Inflammatory macrophage (primary cell): Measurements from ENCODE around the gene KLK2.

Experiments
- DNase-seq, 2 donors: peaks; one replicate each; pipeline ENCODE4 v3.0.0-alpha.2; 2020 to 2022

Gene KLK2

DNA sequence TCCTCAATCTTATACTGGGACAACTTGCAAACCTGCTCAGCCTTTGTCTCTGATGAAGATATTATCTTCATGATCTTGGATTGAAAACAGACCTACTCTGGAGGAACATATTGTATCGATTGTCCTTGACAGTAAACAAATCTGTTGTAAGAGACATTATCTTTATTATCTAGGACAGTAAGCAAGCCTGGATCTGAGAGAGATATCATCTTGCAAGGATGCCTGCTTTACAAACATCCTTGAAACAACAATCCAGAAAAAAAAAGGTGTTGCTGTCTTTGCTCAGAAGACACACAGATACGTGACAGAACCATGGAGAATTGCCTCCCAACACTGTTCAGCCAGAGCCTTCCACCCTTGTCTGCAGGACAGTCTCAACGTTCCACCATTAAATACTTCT lies 22.5 kb upstream of the KLK2 start:
- no peak for DNase-seq

DNA sequence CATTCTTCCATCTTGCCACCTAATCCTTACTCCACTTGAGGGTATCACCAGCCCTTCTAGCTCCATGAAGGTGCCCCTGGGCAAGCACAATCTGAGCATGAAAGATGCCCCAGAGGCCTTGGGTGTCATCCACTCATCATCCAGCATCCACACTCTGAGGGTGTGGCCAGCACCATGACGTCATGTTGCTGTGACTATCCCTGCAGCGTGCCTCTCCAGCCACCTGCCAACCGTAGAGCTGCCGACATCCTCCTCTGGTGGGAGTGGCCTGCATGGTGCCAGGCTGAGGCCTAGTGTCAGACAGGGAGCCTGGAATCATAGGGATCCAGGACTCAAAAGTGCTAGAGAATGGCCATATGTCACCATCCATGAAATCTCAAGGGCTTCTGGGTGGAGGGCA lies 21.6 kb upstream of the KLK2 start:
- DNase-seq, result no peak

DNA sequence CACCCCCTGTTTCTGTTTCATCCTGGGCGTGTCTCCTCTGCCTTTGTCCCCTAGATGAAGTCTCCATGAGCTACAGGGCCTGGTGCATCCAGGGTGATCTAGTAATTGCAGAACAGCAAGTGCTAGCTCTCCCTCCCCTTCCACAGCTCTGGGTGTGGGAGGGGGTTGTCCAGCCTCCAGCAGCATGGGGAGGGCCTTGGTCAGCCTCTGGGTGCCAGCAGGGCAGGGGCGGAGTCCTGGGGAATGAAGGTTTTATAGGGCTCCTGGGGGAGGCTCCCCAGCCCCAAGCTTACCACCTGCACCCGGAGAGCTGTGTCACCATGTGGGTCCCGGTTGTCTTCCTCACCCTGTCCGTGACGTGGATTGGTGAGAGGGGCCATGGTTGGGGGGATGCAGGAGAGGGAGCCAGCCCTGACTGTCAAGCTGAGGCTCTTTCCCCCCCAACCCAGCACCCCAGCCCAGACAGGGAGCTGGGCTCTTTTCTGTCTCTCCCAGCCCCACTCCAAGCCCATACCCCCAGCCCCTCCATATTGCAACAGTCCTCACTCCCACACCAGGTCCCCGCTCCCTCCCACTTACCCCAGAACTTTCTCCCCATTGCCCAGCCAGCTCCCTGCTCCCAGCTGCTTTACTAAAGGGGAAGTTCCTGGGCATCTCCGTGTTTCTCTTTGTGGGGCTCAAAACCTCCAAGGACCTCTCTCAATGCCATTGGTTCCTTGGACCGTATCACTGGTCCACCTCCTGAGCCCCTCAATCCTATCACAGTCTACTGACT lies 18.4 kb upstream of the KLK2 start, which contains the start of gene KLK3:
KLK3 (plus strand) TSS at position 280 of the 775 bp plus-strand sequence; CDS start at position 321, 41 bp downstream.
- no peak for DNase-seq

DNA sequence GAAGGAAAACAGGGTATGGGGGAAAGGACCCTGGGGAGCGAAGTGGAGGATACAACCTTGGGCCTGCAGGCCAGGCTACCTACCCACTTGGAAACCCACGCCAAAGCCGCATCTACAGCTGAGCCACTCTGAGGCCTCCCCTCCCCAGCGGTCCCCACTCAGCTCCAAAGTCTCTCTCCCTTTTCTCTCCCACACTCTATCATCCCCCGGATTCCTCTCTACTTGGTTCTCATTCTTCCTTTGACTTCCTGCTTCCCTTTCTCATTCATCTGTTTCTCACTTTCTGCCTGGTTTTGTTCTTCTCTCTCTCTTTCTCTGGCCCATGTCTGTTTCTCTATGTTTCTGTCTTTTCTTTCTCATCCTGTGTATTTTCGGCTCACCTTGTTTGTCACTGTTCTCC lies 15.9 kb upstream of the KLK2 start:
- DNase-seq, result no peak

DNA sequence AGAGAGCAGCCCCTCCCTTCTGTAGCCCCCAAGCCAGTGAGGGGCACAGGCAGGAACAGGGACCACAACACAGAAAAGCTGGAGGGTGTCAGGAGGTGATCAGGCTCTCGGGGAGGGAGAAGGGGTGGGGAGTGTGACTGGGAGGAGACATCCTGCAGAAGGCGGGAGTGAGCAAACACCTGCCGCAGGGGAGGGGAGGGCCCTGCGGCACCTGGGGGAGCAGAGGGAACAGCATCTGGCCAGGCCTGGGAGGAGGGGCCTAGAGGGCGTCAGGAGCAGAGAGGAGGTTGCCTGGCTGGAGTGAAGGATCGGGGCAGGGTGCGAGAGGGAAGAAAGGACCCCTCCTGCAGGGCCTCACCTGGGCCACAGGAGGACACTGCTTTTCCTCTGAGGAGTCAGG lies 14.4 kb upstream of the KLK2 start:
- DNase-seq, result no peak

DNA sequence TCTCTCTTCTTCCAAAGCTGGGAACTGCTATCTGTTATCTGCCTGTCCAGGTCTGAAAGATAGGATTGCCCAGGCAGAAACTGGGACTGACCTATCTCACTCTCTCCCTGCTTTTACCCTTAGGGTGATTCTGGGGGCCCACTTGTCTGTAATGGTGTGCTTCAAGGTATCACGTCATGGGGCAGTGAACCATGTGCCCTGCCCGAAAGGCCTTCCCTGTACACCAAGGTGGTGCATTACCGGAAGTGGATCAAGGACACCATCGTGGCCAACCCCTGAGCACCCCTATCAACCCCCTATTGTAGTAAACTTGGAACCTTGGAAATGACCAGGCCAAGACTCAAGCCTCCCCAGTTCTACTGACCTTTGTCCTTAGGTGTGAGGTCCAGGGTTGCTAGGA lies 13.4 kb upstream of the KLK2 start:
- DNase-seq, result no peak

DNA sequence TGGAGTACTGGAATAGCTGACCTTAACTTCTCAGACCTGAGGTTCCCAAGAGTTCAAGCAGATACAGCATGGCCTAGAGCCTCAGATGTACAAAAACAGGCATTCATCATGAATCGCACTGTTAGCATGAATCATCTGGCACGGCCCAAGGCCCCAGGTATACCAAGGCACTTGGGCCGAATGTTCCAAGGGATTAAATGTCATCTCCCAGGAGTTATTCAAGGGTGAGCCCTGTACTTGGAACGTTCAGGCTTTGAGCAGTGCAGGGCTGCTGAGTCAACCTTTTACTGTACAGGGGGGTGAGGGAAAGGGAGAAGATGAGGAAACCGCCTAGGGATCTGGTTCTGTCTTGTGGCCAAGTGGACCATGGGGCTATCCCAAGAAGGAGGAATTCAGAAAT lies 12.2 kb upstream of the KLK2 start:
- no peak for DNase-seq

DNA sequence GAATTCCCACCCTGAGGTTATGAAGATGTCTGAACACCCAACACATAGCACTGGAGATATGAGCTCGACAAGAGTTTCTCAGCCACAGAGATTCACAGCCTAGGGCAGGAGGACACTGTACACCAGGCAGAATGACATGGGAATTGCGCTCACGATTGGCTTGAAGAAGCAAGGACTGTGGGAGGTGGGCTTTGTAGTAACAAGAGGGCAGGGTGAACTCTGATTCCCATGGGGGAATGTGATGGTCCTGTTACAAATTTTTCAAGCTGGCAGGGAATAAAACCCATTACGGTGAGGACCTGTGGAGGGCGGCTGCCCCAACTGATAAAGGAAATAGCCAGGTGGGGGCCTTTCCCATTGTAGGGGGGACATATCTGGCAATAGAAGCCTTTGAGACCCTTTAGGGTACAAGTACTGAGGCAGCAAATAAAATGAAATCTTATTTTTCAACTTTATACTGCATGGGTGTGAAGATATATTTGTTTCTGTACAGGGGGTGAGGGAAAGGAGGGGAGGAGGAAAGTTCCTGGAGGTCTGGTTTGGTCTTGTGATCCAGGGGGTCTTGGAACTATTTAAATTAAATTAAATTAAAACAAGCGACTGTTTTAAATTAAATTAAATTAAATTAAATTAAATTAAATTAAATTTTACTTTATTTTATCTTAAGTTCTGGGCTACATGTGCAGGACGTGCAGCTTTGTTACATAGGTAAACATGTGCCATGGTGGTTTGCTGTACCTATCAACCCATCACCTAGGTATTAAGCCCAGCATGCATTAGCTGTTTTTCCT lies 11.5 kb upstream of the KLK2 start:
- DNase-seq, result no peak

DNA sequence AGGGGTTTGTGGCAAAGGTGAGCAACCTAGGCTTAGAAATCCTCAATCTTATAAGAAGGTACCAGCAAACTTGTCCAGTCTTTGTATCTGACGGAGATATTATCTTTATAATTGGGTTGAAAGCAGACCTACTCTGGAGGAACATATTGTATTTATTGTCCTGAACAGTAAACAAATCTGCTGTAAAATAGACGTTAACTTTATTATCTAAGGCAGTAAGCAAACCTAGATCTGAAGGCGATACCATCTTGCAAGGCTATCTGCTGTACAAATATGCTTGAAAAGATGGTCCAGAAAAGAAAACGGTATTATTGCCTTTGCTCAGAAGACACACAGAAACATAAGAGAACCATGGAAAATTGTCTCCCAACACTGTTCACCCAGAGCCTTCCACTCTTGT lies 3.8 kb upstream of the KLK2 start:
- DNase-seq, result no peak

DNA sequence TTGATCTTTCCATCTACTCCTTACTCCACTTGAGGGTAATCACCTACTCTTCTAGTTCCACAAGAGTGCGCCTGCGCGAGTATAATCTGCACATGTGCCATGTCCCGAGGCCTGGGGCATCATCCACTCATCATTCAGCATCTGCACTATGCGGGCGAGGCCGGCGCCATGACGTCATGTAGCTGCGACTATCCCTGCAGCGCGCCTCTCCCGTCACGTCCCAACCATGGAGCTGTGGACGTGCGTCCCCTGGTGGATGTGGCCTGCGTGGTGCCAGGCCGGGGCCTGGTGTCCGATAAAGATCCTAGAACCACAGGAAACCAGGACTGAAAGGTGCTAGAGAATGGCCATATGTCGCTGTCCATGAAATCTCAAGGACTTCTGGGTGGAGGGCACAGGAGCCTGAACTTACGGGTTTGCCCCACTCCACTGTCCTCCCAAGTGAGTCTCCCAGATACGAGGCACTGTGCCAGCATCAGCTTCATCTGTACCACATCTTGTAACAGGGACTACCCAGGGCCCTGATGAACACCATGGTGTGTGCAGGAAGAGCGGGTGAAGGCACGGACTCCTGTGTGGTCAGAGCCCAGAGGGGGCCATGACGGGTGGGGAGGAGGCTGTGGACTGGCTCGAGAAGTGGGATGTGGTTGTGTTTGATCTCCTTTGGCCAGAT lies 2.7 kb upstream of the KLK2 start:
- no peak for DNase-seq

DNA sequence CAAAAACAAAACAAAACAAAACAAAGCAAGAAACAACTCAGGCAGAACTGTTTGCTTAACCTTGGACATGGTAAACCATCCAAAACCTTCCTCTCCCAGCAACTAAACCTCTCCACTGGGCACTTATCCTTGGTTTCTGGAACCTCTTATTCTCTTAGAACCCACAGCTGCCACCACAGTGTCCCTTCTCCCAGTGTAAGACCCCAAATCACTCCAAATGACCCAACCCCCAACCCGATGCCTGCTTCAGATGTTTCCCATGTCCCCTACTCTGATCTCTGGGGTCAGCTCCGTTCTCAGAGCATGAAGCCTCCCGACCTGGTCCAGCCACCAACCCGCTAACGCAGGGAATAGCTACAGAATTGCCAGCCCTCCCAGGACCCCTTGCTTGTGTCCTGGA lies 972 bp downstream of the KLK2 start:
- no peak for DNase-seq

DNA sequence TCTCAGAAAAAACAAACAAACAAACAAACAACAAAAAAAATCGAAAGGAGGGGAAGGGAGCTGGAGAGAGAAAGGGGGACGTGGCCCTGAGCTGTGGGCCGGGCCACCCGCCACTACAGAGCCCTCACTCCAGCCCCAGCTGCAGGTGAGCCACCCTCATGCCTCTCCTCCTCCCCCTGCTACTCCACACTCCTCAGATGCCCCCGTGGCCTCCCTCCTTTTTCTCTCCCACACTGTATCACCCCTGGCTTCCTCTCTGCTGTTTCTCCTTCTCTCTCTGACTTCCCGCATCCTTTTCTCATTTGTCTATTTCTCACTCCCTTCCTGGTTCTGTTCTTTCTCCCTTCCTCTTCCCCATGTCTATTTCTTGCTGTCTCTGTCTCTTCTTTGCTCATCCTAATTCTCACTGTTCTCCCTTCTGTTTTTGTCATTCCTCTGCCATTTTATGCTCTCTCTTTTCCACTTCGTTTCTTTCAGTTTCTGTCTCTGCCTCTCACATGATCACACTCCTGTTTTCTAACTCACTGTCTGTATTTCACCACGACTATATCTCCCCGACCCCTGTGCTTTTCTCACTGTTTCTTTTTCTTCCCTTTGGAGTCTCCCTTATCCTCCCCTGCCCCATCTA lies 2.7 kb downstream of the KLK2 start:
- no peak for DNase-seq

DNA sequence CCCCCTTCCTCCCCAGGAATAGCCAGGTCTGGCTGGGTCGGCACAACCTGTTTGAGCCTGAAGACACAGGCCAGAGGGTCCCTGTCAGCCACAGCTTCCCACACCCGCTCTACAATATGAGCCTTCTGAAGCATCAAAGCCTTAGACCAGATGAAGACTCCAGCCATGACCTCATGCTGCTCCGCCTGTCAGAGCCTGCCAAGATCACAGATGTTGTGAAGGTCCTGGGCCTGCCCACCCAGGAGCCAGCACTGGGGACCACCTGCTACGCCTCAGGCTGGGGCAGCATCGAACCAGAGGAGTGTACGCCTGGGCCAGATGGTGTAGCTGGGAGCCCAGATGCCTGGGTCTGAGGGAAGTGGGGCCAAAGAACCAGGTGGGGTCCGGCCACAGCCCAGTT lies 3.2 kb downstream of the KLK2 start:
- DNase-seq, result no peak

DNA sequence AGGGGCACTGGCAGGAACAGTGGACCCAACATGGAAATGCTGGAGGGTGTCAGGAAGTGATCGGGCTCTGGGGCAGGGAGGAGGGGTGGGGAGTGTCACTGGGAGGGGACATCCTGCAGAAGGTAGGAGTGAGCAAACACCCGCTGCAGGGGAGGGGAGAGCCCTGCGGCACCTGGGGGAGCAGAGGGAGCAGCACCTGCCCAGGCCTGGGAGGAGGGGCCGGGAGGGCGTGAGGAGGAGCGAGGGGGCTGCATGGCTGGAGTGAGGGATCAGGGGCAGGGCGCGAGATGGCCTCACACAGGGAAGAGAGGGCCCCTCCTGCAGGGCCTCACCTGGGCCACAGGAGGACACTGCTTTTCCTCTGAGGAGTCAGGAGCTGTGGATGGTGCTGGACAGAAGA lies 4.1 kb downstream of the KLK2 start:
- no peak for DNase-seq

DNA sequence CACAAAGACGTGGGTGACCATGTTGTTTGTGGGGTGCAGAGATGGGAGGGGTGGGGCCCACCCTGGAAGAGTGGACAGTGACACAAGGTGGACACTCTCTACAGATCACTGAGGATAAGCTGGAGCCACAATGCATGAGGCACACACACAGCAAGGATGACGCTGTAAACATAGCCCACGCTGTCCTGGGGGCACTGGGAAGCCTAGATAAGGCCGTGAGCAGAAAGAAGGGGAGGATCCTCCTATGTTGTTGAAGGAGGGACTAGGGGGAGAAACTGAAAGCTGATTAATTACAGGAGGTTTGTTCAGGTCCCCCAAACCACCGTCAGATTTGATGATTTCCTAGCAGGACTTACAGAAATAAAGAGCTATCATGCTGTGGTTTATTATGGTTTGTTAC lies 5.6 kb downstream of the KLK2 start:
- DNase-seq, result no peak

DNA sequence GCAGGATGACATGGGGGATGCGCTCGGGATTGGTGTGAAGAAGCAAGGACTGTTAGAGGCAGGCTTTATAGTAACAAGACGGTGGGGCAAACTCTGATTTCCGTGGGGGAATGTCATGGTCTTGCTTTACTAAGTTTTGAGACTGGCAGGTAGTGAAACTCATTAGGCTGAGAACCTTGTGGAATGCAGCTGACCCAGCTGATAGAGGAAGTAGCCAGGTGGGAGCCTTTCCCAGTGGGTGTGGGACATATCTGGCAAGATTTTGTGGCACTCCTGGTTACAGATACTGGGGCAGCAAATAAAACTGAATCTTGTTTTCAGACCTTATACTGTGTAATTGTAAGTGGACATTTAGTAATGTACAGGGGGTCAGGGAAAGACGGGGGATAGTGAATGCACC lies 7.0 kb downstream of the KLK2 start:
- no peak for DNase-seq

DNA sequence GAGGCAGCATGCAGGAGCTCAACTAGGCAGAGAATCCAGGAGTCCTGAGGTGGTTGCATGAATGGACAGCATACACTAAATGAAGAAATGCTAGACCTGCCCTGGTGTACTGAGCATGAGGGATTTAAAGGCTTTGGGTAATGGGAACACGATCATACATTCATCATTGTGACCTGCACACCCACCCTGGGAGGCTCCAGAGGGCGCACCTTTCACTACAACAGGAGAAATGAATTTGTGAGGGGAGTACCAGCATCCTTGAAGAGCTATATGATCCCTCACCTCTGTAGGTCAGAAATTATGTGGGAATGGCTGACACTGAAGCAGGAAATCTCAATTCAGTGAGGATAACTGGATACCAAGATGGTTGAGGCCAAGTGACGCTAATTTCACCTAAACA lies 8.9 kb downstream of the KLK2 start:
- DNase-seq, result no peak

DNA sequence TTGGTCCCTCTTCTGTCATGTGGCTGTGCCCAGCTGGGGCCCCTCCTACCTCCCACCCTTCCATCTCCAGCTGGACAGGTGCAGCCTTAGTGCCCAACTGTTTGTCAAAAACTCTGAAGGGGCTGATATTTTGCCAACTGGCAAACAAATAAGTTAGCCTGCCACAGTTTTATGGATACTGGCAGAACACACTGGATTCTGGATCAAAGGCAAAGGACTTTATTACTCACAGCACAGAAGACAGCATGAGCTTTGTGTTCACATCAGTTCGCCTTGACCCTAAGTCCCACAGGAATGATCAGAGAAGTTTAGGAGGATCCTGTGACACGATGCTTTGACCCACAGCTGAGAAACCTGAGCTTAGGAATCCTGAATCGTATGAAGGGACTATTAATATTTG lies 16.4 kb downstream of the KLK2 start:
- DNase-seq, result no peak

DNA sequence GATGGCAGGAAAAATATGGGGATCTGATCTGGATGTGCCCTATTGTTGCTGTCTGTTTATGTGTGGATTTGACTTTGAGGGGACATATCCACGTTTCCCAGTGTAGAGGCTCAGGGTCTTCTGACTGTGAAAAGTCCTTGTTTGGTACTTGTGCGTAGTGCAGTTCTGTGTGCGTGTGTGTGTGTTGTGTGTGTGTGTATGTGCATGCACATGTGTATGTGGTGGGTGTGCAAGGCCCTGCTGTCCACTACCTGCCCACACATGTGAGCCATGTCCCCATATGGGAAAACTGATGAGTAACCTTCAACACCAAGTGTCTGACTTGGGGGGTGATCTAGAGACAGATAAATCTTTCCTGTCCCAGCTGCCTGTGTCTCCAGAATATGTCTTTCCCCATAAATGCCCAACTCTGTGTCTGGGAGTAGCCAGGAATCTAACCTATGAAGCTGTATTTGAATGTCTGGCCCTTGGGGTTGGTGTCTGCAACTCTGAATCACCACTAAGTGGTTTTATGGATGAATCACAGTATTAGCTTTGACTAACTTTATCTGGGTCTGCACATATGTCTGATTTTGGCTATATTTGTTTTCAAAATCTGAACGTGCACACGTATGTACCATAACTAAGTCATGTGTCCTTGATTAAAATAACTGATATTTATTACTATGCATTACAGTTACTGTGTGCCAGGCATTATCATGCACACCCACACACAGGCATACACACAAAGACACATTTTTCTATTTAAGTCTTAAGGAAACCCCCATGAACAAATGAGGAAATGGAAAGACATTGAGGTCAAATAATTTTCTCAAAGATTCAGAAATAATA lies 17.4 kb downstream of the KLK2 start:
- DNase-seq, result no peak

DNA sequence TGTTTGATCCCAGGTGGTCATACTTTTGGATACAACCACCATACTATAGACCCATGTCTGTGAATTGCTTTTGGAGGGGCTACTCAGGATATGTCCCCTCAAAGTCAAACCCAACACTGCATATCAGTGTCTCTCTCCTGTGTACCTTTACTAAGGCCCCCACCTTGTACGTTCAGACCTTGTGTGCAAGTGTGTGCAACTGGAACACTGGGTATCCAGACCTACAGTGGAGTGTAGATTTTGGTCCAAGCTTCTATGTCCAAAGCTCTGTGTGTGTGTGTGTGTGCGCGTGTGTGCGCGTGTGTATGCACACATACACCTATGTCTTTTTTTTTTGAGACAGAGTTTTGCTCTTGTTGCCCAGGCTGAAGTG lies 18.0 kb downstream of the KLK2 start:
- DNase-seq, result no peak

DNA sequence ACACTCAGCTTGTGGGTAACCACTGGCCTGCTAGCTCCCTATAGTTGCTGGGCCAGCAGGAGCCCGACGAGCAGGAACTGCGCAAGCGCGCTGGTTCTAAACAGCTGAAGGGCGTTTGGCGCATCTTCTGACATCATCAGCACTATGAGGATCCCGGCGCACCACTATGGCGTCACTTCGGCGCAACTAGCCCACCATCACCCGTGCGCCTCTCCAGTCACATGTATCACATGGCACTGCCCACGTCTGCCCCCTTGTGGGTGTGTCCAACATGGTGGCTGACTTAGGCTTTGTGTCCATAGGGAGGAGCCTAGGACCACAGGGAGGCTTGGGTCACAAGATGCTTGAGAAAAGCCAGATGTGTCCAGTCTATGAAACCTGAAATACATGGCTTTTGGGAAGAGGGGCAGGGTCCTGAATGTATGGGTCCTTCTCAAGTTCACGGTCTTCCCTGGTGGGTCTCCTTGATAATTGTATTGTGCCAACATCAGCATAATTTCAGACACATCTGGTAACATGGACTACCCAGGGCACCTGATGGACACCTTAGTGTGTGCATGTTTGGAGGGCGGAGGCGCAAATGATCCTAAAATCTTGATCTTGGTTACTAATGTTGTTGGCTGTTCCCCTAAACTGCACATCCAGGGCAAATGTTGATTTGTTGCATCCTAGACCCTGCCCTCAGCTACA lies 20.0 kb downstream of the KLK2 start:
- no peak for DNase-seq
